Breast epithelium (tissue), 4 donors: Measurements from ENCODE around the gene SLC25A1. TPM values are rescaled to one million over a fixed set of nuclear protein-coding genes. Genes with fewer than 3 reads are reported as not detected.
A peak's percentile ranks its signal among the peaks of the same experiment; 100 is the strongest.

Experiments used
- DNase-seq, 2 donors: peaks; one replicate each; pipeline ENCODE4 v3.0.0-alpha.2; 2019; ENCODE audit warnings: low spot score in 2 of 2
- H3K27ac ChIP-seq, 2 donors: fragments of 200-600 bp; sonication (generic) in 1 of 2; one replicate each; pipeline ENCODE4 v1.5.1; 2016 to 2019; ENCODE audit warnings: mild to moderate bottlenecking in 1 of 2
- H3K27me3 ChIP-seq, 2 donors: fragments of 200-600 bp; sonication (generic) in 1 of 2; one replicate each; pipeline versions ENCODE4 v1.5.1 to v1.6.0; 2017 to 2019; ENCODE audit warnings: control low read depth in 1 of 2, mild to moderate bottlenecking in 1 of 2
- H3K36me3 ChIP-seq: fragments of 200-600 bp; one replicate; pipeline ENCODE4 v1.5.1; 2019
- H3K4me1 ChIP-seq, 2 donors: fragments of 200-600 bp; sonication (generic); one replicate each; pipeline ENCODE4 v1.5.1; 2016 to 2019; ENCODE audit warnings: control low read depth in 1 of 2
- H3K4me3 ChIP-seq, 3 donors: fragments of 200-600 bp; sonication (generic); 1 replicate in 2 of 3; 2 replicates in 1 of 3; pipeline ENCODE4 v1.5.1; 2016 to 2019; ENCODE audit warnings: mild to moderate bottlenecking in 3 of 3, moderate library complexity in 2 of 3
- H3K9me3 ChIP-seq, 2 donors: fragments of 200-600 bp; sonication (generic) in 1 of 2; one replicate each; pipeline ENCODE4 v1.5.1; 2016 to 2019; ENCODE audit warnings: control low read depth in 1 of 2
- CTCF ChIP-seq, 3 donors: fragments of 450-650 bp; IDR thresholded peaks; one replicate each; pipeline ENCODE4 v1.5.1; 2016 to 2017; ENCODE audit warnings: antibody characterized with exemption in 3 of 3, mild to moderate bottlenecking in 3 of 3, moderate library complexity in 3 of 3
- POLR2A ChIP-seq: fragments of 450-650 bp; IDR thresholded peaks from one replicate; pipeline ENCODE4 v1.6.1; 2016; ENCODE audit warnings: antibody characterized with exemption, mild to moderate bottlenecking, moderate library complexity
- POLR2AphosphoS5 ChIP-seq, 3 donors: sonication (generic); formaldehyde crosslinking; IDR thresholded peaks; one replicate each; pipeline ENCODE4 v1.6.1; 2017; ENCODE audit warnings: antibody characterized with exemption in 3 of 3
- intact Hi-C: fragments of 100-400 bp; cut with DNase I; formaldehyde crosslinking; loops from one replicate; pipeline ENCODE4 v1.15.1; 2023; ENCODE audit warnings: low total_unique reads
- total RNA-seq, 3 donors: library from RNA; depleted of rRNA; stranded (reverse); fragments of >200 nt; gene quantifications; one replicate each; pipeline ENCODE4 v1.1.0, GENCODE V29; 2016

Gene SLC25A1
- total RNA-seq, 3 donors from 2014 or later = 49.2 to 140 (median 50.2) TPM

- H3K36me3 ChIP-seq = no peaks in the 10 kb centered on the region
- intact Hi-C loops = loop anchor here (5.0 kb wide), 1 partner anchor 1268 kb away; no protein-coding TSS in a partner anchor
- peak overlapping the region in 1 of 2 donors; percentile 15 for H3K27ac ChIP-seq
- no peak overlapping the region for H3K4me3 ChIP-seq
- DNase-seq = no peak
- TF ChIP-seq POLR2A = no peak
- TF ChIP-seq CTCF (IDR thresholded peaks at IDR 0.05) = no peak
- TF ChIP-seq POLR2AphosphoS5 (IDR thresholded peaks at IDR 0.05) = no peak
- peaks cover 12 to 40% of the 10 kb centered on the region in 2 donors for H3K4me1 ChIP-seq
- no peaks in the 10 kb centered on the region for H3K9me3 ChIP-seq
- H3K27me3 ChIP-seq = no peaks in the 10 kb centered on the region
These were observed 2.8 kb downstream of the SLC25A1 start for GRCh38 chr22:19175602-19176174.

DNA sequence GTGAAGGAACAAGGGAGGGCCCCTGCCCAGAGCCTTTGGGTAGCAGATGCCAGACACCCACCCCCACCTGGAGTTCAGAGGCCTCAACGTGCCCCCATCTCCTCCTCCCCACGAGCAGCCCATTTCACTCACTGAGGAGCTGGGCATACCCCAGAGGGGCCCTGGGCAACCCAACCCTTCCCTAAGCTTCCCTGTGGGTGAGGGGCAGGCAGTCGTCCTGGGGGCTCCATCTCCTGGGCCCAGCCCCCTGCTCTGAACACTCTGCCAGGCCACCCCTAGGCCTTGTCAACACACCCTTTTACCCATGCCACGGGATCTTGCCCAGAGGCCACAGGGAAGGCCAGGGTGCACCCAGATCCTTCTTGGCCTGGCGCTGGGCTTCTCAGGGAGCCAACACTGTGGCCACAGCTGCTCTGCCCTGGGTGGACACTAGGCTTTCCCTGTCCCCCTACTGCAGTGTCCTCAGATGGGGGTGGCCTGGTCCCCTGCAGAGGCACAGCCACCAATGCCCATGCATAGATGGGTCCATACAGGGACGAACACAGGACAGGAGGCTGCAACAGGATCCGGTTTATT lies 3.4 kb downstream of the SLC25A1 start:
- DNase-seq = no peak
- Histone ChIP-seq H3K4me1 (peaks cover 12 to 40% of the 10 kb centered on the region in 2 donors), H3K9me3 (no peaks in the 10 kb centered on the region), H3K4me3 (no peak overlapping the region), H3K27ac (peak overlapping the region; percentile 52 to 68), H3K27me3 (no peaks in the 10 kb centered on the region), H3K36me3 (no peaks in the 10 kb centered on the region)
- intact Hi-C loops = loop anchor here (5.0 kb wide), 1 partner anchor 1268 kb away; no protein-coding TSS in a partner anchor
- TF ChIP-seq POLR2A (no peak), CTCF (IDR thresholded peaks at IDR 0.05) (no peak), POLR2AphosphoS5 (IDR thresholded peaks at IDR 0.05) (no peak)

DNA sequence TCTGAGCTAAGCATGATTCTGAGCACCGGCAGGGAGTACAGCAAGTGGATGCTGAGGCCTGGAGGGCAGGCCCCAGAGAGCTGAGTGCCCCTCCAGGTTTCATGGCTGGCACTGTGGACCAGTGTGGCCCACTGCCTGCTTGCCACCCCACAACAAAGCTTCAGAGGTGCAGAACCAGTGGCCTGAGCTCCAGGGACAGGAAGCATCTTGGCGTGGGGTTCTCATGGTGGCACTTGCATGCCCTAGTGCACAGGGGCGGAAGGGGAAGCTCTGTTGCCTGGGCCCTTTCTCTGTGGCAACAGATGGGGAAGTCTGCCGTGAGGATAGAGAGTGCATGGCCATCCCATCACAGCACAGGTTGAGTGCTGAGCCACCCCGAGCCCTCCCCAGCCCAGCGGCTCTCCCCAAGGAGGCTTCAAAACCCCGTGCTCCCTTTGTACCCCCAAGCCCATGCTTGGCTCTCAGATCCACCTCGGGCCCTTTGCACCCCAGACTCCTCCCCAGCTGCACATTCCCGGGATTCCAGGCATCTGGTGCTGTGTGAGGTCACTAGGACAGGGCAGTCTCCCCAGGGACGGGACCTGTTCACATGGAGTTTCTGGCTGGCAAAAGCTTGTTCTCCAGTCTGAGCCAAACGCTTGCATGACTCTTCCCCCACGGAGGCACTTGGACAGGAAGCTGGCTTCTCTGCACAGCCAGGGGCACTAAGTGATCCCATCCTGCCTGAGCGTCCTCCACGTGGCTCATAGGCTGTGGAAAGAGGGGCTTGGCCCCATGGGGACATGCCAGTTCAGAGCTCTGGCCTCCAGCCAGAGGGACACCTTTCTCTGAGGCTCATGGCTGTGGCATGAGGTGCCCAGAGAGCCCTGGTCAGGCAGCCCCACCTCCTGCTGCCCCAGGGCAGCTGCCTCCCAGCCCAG lies 4.2 kb downstream of the SLC25A1 start:
- H3K4me3 ChIP-seq = peak overlapping the region in 1 of 3 donors; percentile 9
- H3K27ac ChIP-seq = peak overlapping the region; percentile 52 to 68
- H3K4me1 ChIP-seq = peaks cover 12 to 40% of the 10 kb centered on the region in 2 donors
- H3K36me3 ChIP-seq = no peaks in the 10 kb centered on the region
- DNase-seq = peak in 1 of 2 donors; percentile 63
- H3K9me3 ChIP-seq = no peaks in the 10 kb centered on the region
- intact Hi-C loops = loop anchor here (5.0 kb wide), 1 partner anchor 1267 kb away; no protein-coding TSS in a partner anchor
- peaks cover under 1 to 5% of the 10 kb centered on the region in 2 donors for H3K27me3 ChIP-seq
- TF ChIP-seq POLR2A (no peak), CTCF (IDR thresholded peaks at IDR 0.05) (no peak), POLR2AphosphoS5 (IDR thresholded peaks at IDR 0.05) (peak in 1 of 3 donors; percentile 33)

- Histone ChIP-seq H3K9me3 (no peaks in the 10 kb centered on the region), H3K27ac (peak overlapping the region in 1 of 2 donors; percentile 92), H3K4me1 (peaks cover 12 to 40% of the 10 kb centered on the region in 2 donors), H3K27me3 (peaks cover 5 to 15% of the 10 kb centered on the region in 2 donors), H3K36me3 (no peaks in the 10 kb centered on the region), H3K4me3 (peak overlapping the region in 1 of 3 donors; percentile 85)
- DNase-seq = no peak
- TF ChIP-seq CTCF (IDR thresholded peaks at IDR 0.05) (no peak), POLR2A (no peak), POLR2AphosphoS5 (IDR thresholded peaks at IDR 0.05) (no peak)
- intact Hi-C loops = no loop called here
These were observed 5.2 kb downstream of the SLC25A1 start for GRCh38 chr22:19173047-19174035.
